ENCODE results near the gene FASLG.

- TF ChIP-seq TAF1 (conservative IDR thresholded peaks at IDR 0.05) (no peak), CTCF (IDR thresholded peaks at IDR 0.05; ENCODE audit: low read depth, low read length, missing input control) (no peak), MAX (IDR thresholded peaks at IDR 0.05) (no peak), HNF4G (IDR thresholded peaks at IDR 0.05) (no peak), EGR1 (IDR thresholded peaks at IDR 0.05; ENCODE audit: low read depth in 2 of 2) (no peak), YY1 (IDR thresholded peaks at IDR 0.05) (no peak), SP1 (IDR thresholded peaks at IDR 0.05) (no peak), RAD21 (IDR thresholded peaks at IDR 0.05) (no peak), REST (IDR thresholded peaks at IDR 0.05) (no peak), RXRA (IDR thresholded peaks at IDR 0.05) (no peak)
Observed at GRCh38 chr1:172640111-172640510, 18.8 kb upstream of the FASLG start.
